NCI-H128 (cell line): ENCODE results near the gene LACTB.
"Not testable (repeated sequence)": the region's sequence is repeated elsewhere in the genome, so short reads cannot be mapped to it uniquely, and the experiment has no call there.

Source experiments
- DNase-seq: peaks from one replicate; lab custom pipeline; 2025; ENCODE audit not compliant: unreplicated experiment; lab: John Stamatoyannopoulos, UW

The LACTB gene

DNA sequence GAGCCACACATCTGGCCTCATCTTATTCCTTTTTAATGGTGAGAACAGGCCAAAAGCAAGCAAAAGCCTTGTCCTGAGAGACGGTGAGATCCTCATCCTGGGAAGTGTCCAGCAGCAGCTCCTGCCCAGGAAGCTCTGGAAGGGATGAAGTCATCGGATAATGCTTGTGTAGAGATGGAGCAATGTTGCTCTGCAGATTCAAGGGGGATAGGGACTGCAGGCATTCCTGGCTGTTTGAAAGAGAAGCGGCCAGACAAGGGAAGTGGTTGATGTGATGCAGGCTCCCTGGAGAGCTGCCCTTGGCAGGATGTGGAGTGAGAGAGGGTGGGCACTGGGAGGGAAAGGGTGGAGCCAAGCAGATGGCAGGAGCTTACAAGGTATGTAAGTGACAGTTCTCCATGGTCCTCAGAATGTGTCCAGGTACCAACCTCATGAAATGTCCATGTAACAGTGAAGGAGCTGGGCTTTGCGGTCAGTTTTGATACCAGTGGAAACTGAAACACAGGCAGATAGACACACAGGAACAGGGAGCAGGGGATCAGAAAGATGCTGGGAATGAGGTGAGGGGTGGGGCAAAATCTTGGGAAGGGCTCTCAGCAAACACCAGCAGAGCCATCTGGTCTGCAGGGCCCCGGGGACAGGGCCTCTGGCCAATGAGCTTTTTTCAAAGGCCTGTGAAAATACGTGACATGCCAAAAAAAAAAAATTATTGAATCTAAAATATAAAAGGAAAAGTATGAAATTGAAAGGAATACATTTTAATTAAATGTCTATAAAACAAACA, 32.2 kb upstream of the LACTB start:
- no peak for DNase-seq

DNA sequence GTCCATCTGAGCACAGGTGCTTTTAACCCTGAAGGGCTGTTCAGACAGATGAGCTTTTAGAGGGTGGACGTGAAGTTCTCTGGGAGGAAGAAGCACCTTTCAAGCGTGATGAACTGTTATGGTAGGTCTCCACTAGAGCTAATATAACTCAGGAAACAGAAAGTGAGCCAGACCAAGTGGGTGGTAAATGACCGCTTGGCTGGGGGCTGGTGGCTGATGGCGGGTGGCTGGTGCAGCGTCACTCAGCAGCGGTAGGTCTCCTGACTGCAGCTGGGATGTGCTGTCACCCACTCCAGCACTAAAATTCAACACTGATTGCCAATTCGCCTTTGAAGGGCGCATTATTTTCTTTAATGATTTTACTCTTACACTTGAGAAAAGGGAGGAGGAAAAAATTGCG, 31.2 kb upstream of the LACTB start:
- no peak for DNase-seq

DNA sequence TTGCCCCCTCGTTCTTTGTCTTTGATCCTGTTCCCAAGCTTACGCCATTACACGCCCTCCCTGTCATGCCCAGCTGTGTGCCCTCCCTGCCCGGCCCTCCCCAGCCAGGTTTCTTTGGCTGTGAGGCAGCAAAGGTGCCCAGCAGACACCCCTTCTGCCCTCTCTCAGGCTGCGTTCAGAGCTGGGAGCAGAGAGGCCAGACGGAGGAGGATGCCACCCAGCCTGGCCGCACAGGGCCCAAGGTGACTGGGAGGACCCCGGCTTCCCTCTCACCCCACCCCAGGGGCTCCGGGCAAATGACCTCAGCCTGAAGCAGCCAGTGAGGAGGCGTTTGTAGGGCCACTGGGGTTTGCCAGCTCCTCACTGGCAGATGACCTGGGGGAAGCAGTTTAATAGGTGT, 30.8 kb upstream of the LACTB start:
- no peak for DNase-seq

DNA sequence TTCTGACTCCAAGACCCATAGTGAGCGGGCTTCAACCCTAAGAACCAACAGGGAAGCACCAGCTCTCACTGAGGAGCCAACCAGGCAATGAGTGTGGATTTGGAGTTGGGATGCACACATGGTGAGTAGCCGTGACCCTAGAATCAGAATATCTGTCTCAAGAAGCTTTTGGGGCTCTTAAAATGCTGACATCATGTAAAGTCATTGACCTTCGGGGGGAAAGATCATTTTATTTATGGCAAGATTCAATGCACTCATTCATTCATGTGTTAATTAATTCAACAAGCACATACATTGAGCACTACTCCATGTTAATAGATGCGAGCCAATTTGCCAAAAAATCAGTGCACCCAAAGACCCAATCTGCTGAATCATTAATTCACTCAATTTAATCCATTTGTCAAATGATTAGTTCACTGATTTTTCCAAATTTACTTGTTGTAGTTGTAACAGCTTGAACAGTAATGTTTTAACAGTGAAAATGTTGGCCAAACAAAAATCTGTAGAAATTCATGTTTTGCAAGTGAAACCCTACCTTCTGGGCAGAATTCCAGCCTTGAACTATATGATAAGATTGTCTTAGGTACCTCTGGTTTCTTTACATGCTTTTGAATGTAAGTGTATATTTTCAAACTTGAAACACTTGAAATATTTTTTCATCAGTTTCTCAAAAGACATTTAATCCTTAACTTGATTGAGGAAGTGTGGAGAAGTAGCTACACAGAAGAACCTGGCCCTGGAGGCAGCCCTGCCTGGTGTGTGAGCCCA, 29.8 kb upstream of the LACTB start:
- DNase-seq, result no peak

DNA sequence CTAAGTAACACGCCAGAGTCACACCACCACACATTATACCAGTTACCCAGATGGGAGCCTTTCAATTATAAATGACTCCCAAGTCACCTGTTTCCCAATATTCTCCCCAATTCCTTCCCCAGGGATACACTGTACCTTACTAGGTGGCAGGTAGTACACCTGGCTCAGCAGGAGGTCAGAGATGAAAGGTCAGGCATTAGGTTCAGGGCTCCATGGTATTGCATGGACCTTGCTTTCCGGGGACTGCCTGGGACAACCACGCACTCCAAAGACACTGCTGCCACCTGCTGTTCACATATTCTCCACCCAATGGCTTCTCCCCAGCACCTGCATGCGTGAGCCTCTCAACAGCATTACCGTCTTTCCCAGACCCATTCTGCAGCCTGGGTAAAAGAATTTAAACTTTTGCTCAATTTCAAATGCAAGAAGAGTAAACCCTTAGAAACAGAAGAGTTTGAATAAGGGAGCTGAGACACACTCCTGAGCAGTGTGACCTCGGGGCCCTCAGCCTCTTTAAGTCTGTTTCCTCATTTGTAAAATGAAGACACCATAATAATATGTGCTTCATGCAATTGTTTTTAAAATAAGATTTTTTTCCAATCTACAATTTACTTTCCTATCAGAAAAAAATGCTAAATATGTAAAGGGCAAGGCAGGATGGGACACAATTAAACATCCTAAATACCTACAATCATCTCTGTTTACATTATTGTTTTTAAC, 28.0 kb upstream of the LACTB start:
- DNase-seq, result peak; percentile 14

DNA sequence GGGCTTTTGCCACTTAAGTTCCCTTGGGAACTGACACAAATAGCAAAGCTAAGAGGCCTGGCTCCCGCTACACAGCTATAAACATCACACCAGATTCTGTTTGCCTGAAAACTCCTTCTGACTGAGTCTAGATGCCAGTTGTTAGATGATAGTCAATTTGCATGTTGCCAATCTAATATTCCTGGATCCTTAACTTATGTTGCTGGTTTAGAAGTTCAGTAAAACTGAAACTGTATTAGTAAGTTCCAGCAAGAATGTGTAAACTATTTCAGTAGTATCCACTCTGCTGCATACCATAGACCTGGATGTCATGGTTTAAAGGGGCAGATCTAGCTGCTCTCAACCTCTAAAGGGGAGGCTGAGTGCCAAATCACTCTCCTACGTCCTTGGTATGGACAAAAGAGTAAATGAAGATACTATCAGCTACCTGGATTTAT, 27.1 kb upstream of the LACTB start:
- no peak for DNase-seq

DNA sequence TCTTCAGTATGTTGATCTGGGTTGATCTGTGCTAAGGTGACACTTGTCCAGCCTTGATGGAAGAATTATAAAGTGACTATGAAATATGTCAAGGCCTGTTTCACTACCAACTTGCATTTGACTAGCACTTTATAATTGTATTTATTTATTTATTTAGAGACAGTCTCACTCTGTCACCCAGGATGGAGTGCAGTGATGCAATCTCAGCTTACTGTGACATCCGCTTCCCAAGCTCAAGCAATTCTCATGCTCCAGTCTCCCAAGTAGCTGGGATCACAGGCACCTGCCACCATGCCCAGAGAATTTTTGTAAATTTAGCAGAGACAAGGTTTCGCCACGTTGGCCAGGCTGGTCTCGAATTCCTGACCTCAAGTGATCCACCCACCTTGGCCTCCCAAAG, 25.5 kb upstream of the LACTB start:
- DNase-seq, result no peak

DNA sequence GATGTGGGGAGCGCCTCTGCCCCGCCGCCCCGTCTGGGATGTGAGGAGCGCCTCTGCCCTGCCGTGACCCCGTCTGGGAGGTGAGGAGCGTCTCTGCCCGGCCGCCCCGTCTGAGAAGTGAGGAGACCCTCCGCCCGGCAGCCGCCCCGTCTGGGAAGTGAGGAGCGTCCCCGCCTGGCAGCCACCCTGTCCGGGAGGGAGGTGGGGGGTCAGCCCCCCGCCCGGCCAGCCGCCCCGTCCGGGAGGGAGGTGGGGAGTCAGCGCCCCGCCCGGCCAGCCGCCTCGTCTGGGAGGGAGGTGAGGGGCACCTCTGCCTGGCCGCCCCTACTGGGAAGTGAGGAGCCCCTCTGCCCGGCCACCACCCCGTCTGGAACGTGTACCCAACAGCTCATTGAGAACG, 22.8 kb upstream of the LACTB start:
- DNase-seq, result not testable (repeated sequence)

DNA sequence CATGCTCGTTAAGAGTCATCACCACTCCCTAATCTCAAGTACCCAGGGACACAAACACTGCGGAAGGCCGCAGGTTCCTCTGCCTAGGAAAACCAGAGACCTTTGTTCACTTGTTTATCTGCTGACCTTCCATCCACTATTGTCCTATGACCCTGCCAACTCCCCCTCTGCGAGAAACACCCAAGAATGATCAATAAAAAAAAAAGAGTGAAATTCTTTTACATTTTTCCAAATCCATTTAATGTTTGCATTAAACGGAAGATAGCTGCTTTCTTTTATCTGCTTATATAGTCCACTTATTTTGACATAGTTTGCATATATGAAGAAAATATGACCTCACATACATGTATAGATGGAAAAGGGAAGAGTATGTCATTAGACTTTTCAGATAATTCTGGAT, 22.1 kb upstream of the LACTB start:
- DNase-seq, result not testable (repeated sequence)

DNA sequence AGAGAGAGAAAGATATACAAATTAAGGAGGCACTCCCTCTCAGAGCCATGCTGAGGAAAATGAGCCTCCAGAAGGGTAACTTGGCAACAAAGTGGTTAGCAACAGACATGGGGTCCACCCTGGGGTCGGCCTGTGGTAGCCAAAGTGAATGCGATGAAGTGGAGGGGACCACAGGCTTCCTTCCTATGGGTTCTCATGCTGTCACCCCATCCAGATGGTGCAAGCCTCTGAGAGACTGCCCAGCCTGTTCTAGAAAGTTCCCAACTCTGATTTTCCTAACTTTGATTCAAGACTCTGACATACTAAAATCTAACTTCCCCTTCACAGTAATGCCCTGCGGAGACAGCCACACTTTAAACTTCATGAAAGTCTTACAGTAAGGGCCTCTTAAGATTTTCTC, 18.2 kb upstream of the LACTB start:
- DNase-seq, result no peak

DNA sequence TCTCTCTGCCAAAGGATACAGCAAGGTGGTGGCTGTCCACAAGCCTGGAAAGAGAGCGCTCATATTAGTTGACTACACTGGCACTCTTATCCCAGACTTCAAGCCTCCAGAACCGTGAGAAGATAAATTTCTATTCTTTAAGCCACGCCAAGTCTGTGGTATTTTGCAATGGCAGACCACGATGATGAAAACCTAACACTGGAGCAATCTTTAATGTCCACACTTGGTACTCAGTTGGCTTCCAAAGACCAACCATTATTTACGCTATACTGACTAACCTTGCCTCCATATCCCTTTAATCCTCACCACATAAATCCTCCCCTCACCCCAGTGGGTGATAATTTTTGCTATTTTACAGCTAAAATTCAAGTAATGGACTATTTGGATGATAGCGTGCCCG, 16.9 kb upstream of the LACTB start:
- DNase-seq, result no peak

DNA sequence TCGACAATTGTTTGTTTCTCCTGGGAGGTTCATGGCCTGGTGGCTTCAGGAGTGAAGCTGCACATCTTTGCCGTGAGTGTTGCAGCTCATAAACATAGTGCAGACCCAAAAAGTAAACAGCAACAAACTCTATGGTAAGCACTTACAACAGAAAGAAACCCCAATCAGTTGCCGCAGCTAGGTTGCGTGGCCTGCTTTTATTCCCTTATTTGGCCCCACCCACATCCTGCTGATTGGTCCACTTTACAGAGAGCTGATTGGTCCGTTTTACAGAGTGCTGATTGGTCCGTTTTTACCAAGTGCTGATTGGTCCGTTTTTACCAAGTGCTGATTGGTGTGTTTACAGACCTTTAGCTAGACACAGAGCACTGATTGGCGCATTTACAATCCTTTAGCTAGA, 16.3 kb upstream of the LACTB start:
- DNase-seq, result not testable (repeated sequence)

DNA sequence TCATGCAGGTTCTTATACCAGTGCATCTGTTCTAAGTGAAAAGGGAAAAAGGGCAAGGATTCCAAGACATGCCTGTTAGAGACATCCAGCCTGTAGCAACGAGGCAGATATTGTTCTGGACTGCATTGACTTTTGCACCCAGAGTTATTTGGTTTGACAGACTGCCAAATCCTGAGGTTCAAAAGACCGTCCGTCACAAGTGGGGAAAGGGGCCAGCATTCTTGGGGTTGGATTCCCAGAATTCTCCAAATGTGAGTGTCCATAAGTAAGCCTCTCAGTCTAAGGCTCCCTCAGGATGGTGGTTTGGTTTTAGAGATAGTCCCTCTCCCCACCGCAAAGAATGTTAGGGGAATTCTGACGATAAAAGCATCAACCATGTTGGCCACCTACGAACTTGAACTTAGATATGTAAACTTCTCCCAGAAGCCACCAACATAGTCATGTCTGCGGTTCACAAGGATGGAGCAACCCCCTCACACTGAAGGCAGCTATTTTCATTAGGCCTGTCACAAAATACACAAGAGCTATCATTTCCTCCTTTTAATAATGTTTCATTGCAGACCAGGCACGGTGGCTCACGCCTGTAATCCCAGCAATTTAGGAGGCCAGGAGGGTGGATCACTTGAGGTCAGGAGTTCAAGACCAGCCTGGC, 13.6 kb upstream of the LACTB start:
- no peak for DNase-seq

DNA sequence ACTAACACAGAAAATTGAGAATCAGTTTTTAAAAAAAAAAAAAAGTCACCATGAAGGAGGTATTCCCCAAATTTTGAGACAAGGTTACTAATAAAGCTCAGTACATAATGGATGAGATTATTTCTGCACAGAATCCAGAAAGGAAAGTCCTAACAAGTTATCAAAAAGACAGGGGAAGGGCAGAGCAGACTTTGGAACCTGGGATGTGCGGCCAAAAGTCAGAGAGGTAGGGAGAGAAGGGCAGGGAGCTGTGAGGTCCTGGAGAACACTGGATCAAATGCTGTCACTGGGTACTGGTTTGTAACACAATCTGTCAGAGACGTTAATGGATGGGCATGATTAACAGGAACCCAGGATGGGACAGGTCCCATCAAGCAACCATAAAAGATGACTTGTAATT, 12.2 kb upstream of the LACTB start:
- DNase-seq, result no peak

DNA sequence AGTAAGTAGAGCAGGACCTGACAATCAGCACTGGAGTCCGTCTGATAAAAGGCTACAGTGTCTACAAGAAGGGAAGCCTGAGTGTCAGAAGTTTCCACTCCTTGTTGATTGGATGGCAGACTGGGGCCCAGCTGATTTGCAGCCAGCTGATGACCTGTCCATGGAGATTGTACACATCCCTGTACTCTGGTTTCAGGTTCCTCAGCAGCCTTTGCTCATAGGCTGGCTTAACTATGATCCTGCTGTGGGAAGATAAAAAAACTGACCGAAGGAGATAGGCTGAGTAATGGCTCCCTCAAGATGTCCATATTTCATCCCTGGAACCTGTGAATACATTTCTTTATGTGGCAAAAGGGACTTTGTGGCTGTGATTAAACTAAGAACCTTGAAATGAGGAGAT, 11.7 kb upstream of the LACTB start:
- DNase-seq, result no peak

DNA sequence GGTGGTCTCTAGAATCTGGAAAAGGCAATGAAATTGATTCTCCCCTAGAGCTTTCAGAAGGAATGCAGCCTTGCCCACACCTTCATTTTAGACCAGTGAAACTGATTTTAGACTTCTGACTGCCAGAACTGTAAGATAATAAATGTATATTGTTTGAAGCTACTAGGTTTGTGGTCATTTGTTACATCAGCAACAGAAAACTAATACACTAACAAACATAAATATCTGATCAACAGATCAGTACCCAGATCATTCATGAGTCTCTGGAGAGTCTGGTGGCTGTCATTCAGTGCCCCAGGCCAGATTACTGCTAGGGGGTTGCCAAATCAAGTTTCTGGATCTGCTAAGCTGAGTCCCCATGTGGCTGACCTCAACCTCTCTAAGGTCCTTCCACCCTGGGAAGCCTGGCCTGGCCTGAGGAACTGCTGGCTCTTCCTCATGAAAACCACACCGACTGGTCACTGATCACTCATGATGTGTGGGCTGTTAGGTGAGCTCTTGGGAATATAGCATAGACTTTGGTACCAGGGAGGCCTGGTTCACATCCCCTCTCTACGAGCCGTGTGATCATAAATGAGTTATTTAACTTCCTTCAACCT, 11.1 kb upstream of the LACTB start:
- DNase-seq, result no peak

DNA sequence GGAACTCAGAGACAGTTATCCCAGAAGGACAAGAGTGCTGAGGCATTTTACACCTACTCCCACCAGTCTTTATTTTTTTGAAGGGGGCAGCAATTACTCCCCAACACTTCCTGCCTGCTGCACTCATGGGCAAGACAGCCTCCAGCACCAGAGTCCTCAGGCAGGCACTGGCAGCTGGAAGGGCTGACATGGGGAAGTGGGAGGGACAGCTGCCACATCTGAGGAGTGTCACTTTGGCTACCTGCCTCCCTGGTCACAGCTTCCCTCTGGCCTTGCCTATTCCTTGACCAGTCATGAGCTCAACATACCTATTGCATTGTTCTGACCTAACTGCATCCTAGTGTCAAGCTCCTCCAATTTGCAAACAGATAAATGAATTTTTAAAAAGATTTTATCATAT, 10.2 kb upstream of the LACTB start:
- DNase-seq, result no peak

DNA sequence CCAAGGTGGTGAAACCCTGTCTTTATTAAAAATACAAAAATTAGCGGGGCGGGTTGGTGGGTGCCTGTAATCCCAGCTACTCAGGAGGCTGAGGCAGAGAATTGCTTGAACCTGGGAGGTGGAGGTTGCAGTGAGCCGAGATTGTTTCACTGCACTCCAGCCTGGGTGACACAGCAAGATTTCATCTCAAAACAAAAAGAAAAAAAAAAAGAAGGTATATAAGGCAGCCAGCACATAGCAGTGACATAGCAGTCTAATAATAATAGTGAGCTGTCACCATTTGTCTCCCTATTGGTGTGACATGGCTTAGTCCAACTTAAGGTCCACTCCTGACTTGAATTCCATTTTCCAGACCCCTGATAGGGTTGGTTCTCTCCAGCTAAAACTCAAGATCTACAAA, 8.8 kb upstream of the LACTB start:
- no peak for DNase-seq

DNA sequence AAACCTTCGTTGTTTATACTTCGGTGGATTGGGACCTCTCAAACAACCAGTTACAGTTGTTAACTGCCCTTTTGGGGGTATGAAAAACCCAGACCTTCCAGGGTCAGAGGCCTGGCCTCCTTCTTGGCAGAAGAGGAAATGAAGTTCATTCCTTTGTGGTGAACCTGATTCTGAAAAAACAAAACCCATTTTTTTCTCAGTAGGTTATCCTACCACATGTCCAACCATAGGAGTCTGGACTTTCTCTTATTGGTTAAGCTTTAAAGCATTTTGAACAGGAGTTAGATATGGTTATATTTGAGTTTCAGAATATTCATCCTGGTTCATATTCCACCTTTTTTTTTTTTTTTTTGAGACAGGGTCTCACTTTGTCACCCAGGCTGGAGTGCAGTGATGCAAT, 7.2 kb upstream of the LACTB start:
- no peak for DNase-seq

DNA sequence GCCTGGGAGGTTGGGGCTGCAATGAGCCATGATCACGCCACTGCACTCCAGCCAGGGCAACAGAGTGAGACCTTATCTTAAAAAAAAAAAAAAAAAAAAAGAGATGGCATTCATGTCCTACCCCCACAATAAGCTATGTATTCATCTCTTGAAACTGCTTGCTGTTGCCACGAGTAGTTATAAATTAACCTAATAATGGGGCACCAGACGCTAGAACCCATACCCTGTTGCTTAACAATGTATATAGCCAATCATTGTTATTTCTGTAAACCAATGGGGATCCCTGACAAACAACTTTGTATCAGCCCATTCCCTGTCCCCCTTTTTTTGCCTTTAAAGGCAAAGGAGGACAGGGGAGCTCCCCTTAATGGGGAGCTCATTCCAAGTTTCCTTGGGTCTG, 2.8 kb upstream of the LACTB start:
- no peak for DNase-seq
